HepG2 (cell line): ENCODE results near the gene IRF2BPL. TPM values are rescaled to one million over a fixed set of nuclear protein-coding genes. Genes with fewer than 3 reads are reported as not detected.
A peak's percentile ranks its signal among the peaks of the same experiment; 100 is the strongest.

ENCODE experiments used
- ASH2L ChIP-seq: fragments of 300-600, 200-600 bp; sonication (generic); IDR thresholded peaks from 2 replicates; pipeline ENCODE4 v1.7.0; 2017; ENCODE audit warnings: low read depth, mild to moderate bottlenecking, moderate library complexity, mixed read lengths, low read length; ENCODE audit not compliant: insufficient read length
- GATA4 ChIP-seq: sonication (generic); IDR thresholded peaks from 2 replicates; pipeline ENCODE4 v1.6.1; 2016; ENCODE audit warnings: antibody characterized with exemption, low read depth, borderline replicate concordance
- HMG20A ChIP-seq: IDR thresholded peaks from 2 replicates; pipeline ENCODE4 v1.6.1; 2016; ENCODE audit warnings: borderline replicate concordance
- KLF9 ChIP-seq: IDR thresholded peaks from 2 replicates; pipeline ENCODE4 v1.6.1; 2016; ENCODE audit warnings: low read depth
- PCBP1 ChIP-seq: fragments of 200-400 bp; formaldehyde crosslinking; IDR thresholded peaks from 2 replicates; pipeline ENCODE4 v1.6.1; 2017; ENCODE audit warnings: mild to moderate bottlenecking, low read depth, low read length, borderline replicate concordance
- PCBP2 ChIP-seq: fragments of 200-400 bp; formaldehyde crosslinking; optimal IDR thresholded peaks from 2 replicates; pipeline ENCODE3; 2018; ENCODE audit warnings: low read length, low read depth; ENCODE audit not compliant: poor library complexity, severe bottlenecking
- RERE ChIP-seq: IDR thresholded peaks from 2 replicates; pipeline ENCODE4 v1.6.1; 2016; ENCODE audit warnings: low read depth, missing genetic modification reagents, missing compliant biosample characterization
- RXRA ChIP-seq: sonication (generic); formaldehyde crosslinking; IDR thresholded peaks from 2 replicates; pipeline ENCODE4 v1.5.1; 2020; ENCODE audit warnings: missing genetic modification reagents
- SATB2 ChIP-seq: sonication (generic); formaldehyde crosslinking; IDR thresholded peaks from 2 replicates; pipeline ENCODE4 v1.5.0; 2020; ENCODE audit warnings: missing genetic modification reagents
- SOX5 ChIP-seq: IDR thresholded peaks from 2 replicates; pipeline ENCODE4 v1.6.1; 2016; ENCODE audit warnings: borderline replicate concordance
- ZFP1 ChIP-seq: IDR thresholded peaks from 2 replicates; pipeline ENCODE4 v1.6.1; 2016
- ZFX ChIP-seq: sonication (generic); formaldehyde crosslinking; IDR thresholded peaks from 2 replicates; pipeline ENCODE4 v1.4.0; 2020; ENCODE audit warnings: mild to moderate bottlenecking, low read depth, missing genetic modification reagents, moderate library complexity
- ZNF234 ChIP-seq: sonication (generic); formaldehyde crosslinking; conservative IDR thresholded peaks from 2 replicates; pipeline ENCODE4 v1.5.1; 2020; ENCODE audit warnings: mild to moderate bottlenecking, missing genetic modification reagents
- polyA plus RNA-seq, 8 experiments: library from polyadenylated mRNA; depleted of rRNA in 3 of 8; stranded (reverse) in 7 of 8; unstranded in 1 of 8; fragments of >200 nt; fragmentation: Illumina TruSeq in 4 of 8; extraction: Trizol in 4 of 8; gene quantifications; 2 replicates each; pipeline versions ENCODE4 v1.2.1 to v1.2.3, GENCODE V29; 2011 to 2016; ENCODE audit warnings: low read depth in 4 of 8, missing spikeins in 1 of 8, mixed read lengths in 1 of 8; ENCODE audit not compliant: insufficient read depth in 1 of 8
- total RNA-seq, 5 experiments: library from RNA; depleted of rRNA; stranded (reverse); fragments of >200 nt; fragmentation: Illumina TruSeq; extraction: Trizol; gene quantifications; 2 replicates each; pipeline ENCODE4 v1.2.3, GENCODE V29; 2016; ENCODE audit warnings: low read depth in 1 of 5
- TF ChIP-seq, protein P1 (sequence below): sonication (generic); formaldehyde crosslinking; IDR thresholded peaks from 2 replicates; pipeline ENCODE4 v1.4.0; 2020; ENCODE audit warnings: missing genetic modification reagents
- TF ChIP-seq, protein P2 (sequence below): sonication (generic); formaldehyde crosslinking; IDR thresholded peaks from 2 replicates; pipeline ENCODE4 v1.5.0; 2020; ENCODE audit warnings: mild to moderate bottlenecking, low read depth, missing genetic modification reagents, borderline replicate concordance
- TF ChIP-seq, protein P3 (sequence below): sonication (generic); formaldehyde crosslinking; IDR thresholded peaks from 2 replicates; pipeline ENCODE4 v1.8.0; 2022; ENCODE audit warnings: mild to moderate bottlenecking, missing genetic modification reagents

IRF2BPL gene
- total and polyA plus RNA-seq, 2 of the 13 experiments (the other 11 are each of a cell fraction or from before 2014, with no cell fraction given) = 6.6 to 8.4 TPM

GRCh38 chr14:77033622-77034589 is 5.4 kb upstream of the IRF2BPL start (continued):
- TF ChIP-seq RERE = peak; percentile 76; the same call in 1 of the 2 replicates
- TF ChIP-seq HMG20A (CRISPR knock-in tag) = peak; percentile 82
- peak; percentile 26; the same call in 1 of the 2 replicates for TF ChIP-seq PCBP1
- TF ChIP-seq ZNF234 (CRISPR knock-in tag) = no peak
- peak; percentile 7; the same call in 1 of the 2 replicates for TF ChIP-seq GATA4
- TF ChIP-seq, protein P1, sequence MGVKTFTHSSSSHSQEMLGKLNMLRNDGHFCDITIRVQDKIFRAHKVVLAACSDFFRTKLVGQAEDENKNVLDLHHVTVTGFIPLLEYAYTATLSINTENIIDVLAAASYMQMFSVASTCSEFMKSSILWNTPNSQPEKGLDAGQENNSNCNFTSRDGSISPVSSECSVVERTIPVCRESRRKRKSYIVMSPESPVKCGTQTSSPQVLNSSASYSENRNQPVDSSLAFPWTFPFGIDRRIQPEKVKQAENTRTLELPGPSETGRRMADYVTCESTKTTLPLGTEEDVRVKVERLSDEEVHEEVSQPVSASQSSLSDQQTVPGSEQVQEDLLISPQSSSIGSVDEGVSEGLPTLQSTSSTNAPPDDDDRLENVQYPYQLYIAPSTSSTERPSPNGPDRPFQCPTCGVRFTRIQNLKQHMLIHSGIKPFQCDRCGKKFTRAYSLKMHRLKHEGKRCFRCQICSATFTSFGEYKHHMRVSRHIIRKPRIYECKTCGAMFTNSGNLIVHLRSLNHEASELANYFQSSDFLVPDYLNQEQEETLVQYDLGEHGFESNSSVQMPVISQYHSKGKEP = no peak
- TF ChIP-seq, protein P2, sequence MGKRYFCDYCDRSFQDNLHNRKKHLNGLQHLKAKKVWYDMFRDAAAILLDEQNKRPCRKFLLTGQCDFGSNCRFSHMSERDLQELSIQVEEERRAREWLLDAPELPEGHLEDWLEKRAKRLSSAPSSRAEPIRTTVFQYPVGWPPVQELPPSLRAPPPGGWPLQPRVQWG = no peak
- TF ChIP-seq SATB2 (CRISPR knock-in tag) = peak; percentile 59; the same call in 1 of the 2 replicates
- TF ChIP-seq PCBP2 = no peak
- peak; percentile 35 for TF ChIP-seq ASH2L
- 0 out of 2 replicates have a peak, but pooled peaks have one; percentile 53 for TF ChIP-seq KLF9 (CRISPR knock-in tag)
- peak; percentile 6 for TF ChIP-seq ZFX (CRISPR knock-in tag)
- TF ChIP-seq, protein P3, sequence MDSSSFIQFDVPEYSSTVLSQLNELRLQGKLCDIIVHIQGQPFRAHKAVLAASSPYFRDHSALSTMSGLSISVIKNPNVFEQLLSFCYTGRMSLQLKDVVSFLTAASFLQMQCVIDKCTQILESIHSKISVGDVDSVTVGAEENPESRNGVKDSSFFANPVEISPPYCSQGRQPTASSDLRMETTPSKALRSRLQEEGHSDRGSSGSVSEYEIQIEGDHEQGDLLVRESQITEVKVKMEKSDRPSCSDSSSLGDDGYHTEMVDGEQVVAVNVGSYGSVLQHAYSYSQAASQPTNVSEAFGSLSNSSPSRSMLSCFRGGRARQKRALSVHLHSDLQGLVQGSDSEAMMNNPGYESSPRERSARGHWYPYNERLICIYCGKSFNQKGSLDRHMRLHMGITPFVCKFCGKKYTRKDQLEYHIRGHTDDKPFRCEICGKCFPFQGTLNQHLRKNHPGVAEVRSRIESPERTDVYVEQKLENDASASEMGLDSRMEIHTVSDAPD = no peak
- TF ChIP-seq RXRA (CRISPR knock-in tag) = peak; percentile 89
- TF ChIP-seq ZFP1 (CRISPR knock-in tag) = no peak
- peak; percentile 76; the same call in 1 of the 2 replicates for TF ChIP-seq SOX5 (CRISPR knock-in tag)
